ENCODE results near the gene ASXL1. TPM values are rescaled to one million over a fixed set of nuclear protein-coding genes. Genes with fewer than 3 reads are reported as not detected.
A peak's percentile ranks its signal among the peaks of the same experiment; 100 is the strongest.
"Not testable (repeated sequence)": the region's sequence is repeated elsewhere in the genome, so short reads cannot be mapped to it uniquely, and the experiment has no call there.

The ASXL1 gene
- total RNA-seq, 2 experiments from 2014 or later, result 129 to 141 TPM

DNA sequence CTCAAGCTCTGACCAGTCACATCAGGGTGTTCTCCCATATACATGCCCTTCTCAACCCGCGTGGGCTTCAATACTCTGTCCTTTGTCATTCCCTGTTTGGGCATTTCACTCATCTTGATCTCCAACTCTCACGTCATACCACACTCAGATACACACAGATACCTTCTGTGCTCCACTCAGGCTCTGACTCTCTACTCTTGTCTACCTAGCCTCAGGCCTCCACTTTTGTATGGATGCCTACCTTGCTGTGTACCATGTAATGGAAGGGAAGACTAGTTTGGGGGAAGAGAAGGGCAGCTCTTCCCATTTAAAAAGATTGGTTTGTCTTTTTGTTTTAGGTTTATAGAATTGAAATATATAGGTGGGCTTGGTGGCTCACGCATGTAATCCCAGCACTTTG is 48.6 kb downstream of the ASXL1 start:
- ATAC-seq (no peak), DNase-seq (no peak)
- peaks cover 32% of the 10 kb centered on the region for H3K36me3 Mint-ChIP-seq (ENCODE audit: low read depth)
- CTCF ChIA-PET, result interaction anchor here (0.5 to 1.3 kb wide), 4 partner anchors 10 to 196 kb away, joined by 3 to 5 read pairs (median 3); no protein-coding TSS in a partner anchor
- no peaks in the 10 kb centered on the region for H3K9me3 Mint-ChIP-seq (ENCODE audit: low read depth)
- H3K27me3 Mint-ChIP-seq, result no peaks in the 10 kb centered on the region
- intact Hi-C loops (cut with DNase I, micrococcal nuclease), result no loop called here
- peak overlapping the region; percentile 57 for H3K27ac Mint-ChIP-seq
- POLR2A ChIA-PET, result interaction anchor here (0.6 kb wide), 1 partner anchor 11 kb away, joined by 4 read pairs; no protein-coding TSS in a partner anchor
- no peak overlapping the region for H3K4me3 Mint-ChIP-seq
- peaks cover 49% of the 10 kb centered on the region for H3K4me1 Mint-ChIP-seq

DNA sequence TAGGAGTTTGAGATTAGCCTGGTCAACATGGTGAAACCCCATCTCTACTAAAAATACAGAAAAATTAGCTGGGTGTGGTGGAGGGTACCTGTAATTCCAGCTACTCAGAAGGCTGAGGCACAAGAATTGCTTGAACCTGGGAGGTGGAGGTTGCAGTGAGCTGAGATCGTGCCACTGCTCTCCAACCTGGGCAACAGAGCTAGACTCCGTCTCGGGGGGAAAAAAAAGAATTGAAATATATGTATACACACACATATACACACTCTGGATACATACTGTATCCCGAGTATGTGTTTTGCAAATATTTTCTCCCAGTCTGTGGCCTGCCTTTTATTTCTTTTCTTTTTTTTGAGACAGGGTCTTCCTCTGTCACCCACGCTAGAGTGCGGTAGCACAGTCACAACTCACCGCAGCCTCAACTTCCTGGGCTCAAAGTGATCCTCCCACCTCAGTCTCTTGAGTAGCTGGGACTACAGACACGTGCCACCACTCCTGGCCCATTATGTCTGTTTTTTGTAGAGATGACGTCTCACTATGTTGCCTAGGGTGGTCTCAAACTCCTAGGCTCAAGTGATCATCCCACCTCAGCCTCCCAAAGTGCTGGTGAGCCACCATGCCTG is 49.1 kb downstream of the ASXL1 start:
- DNase-seq (peak; percentile 81), ATAC-seq (peak; percentile 91)
- Mint-ChIP-seq H3K36me3 (ENCODE audit: low read depth) (peaks cover 29% of the 10 kb centered on the region), H3K4me3 (peak overlapping the region; percentile 49), H3K27ac (peak overlapping the region; percentile 57), H3K4me1 (peaks cover 54% of the 10 kb centered on the region)
- ChIA-PET CTCF (interaction anchor here (0.5 to 1.3 kb wide), 2 partner anchors 10 to 196 kb away, joined by 3 to 5 read pairs; no protein-coding TSS in a partner anchor), POLR2A (interaction anchor here (0.6 kb wide), 1 partner anchor 11 kb away, joined by 4 read pairs; no protein-coding TSS in a partner anchor)
- H3K9me3 Mint-ChIP-seq (ENCODE audit: low read depth); H3K27me3 Mint-ChIP-seq; intact Hi-C loops (cut with DNase I, micrococcal nuclease): not testable (repeated sequence)

DNA sequence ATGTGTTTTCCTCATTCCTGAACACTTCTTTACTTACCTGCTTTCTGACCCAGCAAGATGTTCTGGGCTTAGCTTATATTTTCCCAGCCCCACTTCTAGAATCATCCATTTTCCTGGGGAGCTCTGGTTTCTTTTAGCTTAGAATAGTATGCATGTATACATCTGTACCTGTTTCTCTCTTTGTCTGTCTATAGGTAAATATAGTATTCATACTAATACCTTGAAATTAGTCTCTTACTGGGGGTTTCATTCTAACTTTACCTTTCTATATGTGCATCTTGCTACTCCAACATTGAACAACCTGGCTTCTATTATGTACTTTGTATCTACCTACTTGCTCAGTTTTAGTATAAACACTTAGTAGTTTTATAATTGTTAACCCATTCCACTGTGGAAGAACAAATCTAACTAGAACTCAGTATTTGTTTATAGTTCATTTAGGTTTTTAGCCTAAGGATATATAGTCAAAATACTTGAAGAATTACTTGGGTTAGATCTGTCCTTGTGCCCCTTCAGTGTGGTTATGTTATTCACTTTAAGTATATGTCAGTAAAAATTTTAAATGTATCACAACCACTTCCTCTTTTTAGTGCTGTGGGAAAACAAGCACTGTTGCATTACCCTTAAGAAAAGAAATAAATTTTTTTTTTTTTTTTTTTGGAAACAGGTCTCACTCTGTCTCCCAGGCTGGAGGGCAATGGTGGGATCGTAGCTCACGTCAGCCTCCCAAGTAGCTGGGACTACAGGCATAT is 54.0 kb downstream of the ASXL1 start:
- CTCF ChIA-PET, result interaction anchor here (0.7 to 0.9 kb wide), 2 partner anchors 9 to 532 kb away, joined by 3 read pairs; no protein-coding TSS in a partner anchor
- POLR2A ChIA-PET, result interaction anchor here (0.6 kb wide), 1 partner anchor 21 kb away, joined by 9 read pairs; no protein-coding TSS in a partner anchor

DNA sequence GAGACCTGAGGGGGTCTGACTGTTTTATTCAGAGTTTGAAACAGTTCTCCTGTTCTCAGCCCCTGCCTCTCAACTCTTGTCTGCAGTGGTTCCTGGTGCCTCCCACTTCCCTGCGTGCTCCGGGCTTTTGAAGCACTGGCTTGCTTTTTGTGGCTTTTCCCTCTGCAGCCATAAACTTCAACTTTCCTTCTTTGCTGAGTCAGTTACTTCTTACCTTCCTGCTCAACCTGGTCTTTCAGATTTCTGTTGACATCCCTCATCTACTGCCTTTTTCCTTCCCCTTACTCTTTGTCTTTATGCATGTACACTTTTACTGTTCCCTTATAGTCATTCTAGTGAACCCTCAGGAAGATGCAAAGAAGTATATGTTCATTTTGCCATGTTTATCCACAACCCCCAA is 57.4 kb downstream of the ASXL1 start:
- Mint-ChIP-seq H3K4me3 (no peak overlapping the region), H3K27me3 (no peaks in the 10 kb centered on the region), H3K27ac (peak overlapping the region; percentile 29), H3K4me1 (peaks cover 60% of the 10 kb centered on the region), H3K36me3 (ENCODE audit: low read depth) (peaks cover 25% of the 10 kb centered on the region), H3K9me3 (ENCODE audit: low read depth) (no peaks in the 10 kb centered on the region)
- ChIA-PET POLR2A (no interaction called here), CTCF (interaction anchor here (0.7 to 1.1 kb wide), 2 partner anchors 68 to 327 kb away, joined by 3 read pairs; no protein-coding TSS in a partner anchor)
- ATAC-seq (no peak), DNase-seq (no peak)
- intact Hi-C loops (cut with DNase I, micrococcal nuclease), result no loop called here

More for the DNA sequence above, 54.0 kb downstream of the ASXL1 start:
- H3K27me3 Mint-ChIP-seq, result no peaks in the 10 kb centered on the region
- no peaks in the 10 kb centered on the region for H3K9me3 Mint-ChIP-seq (ENCODE audit: low read depth)
- peaks cover 33% of the 10 kb centered on the region for H3K36me3 Mint-ChIP-seq (ENCODE audit: low read depth)
- H3K4me1 Mint-ChIP-seq, result peaks cover 64% of the 10 kb centered on the region
- DNase-seq, result no peak
- intact Hi-C loops (cut with DNase I, micrococcal nuclease), result no loop called here
- H3K4me3 Mint-ChIP-seq, result no peak overlapping the region
- ATAC-seq, result no peak
- H3K27ac Mint-ChIP-seq, result peak overlapping the region; percentile 11

DNA sequence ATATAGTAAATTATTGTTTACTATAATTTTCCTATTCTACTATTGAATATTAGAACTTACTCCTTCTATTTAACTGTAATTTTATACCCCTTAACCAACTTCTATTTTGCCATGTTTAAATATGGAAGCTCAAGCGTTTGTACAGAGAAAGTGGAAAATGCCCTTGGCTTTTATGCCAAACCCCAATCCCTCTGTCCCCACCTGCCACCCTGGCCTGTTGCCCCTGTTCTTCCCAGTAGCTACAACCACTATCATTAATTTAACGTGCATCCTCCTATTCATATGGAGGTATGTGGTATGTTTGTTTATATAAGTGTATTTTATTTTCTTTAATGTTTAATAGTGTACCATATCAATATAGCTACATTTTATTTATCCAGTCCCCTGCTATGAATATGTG is 58.1 kb downstream of the ASXL1 start:
- H3K27ac Mint-ChIP-seq, result no peak overlapping the region
- ATAC-seq (no peak), DNase-seq (no peak)
- intact Hi-C loops (cut with DNase I, micrococcal nuclease), result no loop called here
- no peaks in the 10 kb centered on the region for H3K9me3 Mint-ChIP-seq (ENCODE audit: low read depth)
- H3K4me1 Mint-ChIP-seq, result peaks cover 61% of the 10 kb centered on the region
- peaks cover 23% of the 10 kb centered on the region for H3K36me3 Mint-ChIP-seq (ENCODE audit: low read depth)
- H3K4me3 Mint-ChIP-seq, result no peak overlapping the region
- no peaks in the 10 kb centered on the region for H3K27me3 Mint-ChIP-seq
- CTCF ChIA-PET, result interaction anchor here (0.7 to 1.4 kb wide), 4 partner anchors 10 to 326 kb away, joined by 3 to 5 read pairs (median 4); no protein-coding TSS in a partner anchor
- POLR2A ChIA-PET, result no interaction called here

DNA sequence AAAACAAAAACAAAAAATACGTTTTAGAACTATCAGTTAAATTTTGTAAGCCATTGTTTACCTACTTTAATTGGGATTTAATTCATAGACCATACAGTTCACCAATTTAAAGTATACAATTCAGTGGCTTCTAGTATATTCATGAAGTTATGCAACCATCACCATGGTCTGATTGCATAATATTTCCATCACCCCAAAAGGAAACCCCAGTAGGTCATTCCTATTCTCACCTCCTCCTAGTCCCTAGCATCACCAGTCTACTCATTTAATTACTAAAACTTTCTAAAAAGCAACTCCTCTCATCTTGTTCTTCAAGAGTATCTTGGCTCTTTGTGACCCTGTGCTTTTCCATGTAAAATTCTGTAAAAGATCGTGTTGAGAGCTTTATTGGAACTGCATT is 60.2 kb downstream of the ASXL1 start:
- DNase-seq (no peak), ATAC-seq (peak; percentile 33)
- no peak overlapping the region for H3K27ac Mint-ChIP-seq
- peaks cover 21% of the 10 kb centered on the region for H3K36me3 Mint-ChIP-seq (ENCODE audit: low read depth)
- H3K4me3 Mint-ChIP-seq, result no peak overlapping the region
- POLR2A ChIA-PET, result no interaction called here
- CTCF ChIA-PET, result no interaction called here
- H3K9me3 Mint-ChIP-seq (ENCODE audit: low read depth), result no peaks in the 10 kb centered on the region
- H3K4me1 Mint-ChIP-seq, result peaks cover 46% of the 10 kb centered on the region
- intact Hi-C loops (cut with DNase I, micrococcal nuclease), result no loop called here
- no peaks in the 10 kb centered on the region for H3K27me3 Mint-ChIP-seq

DNA sequence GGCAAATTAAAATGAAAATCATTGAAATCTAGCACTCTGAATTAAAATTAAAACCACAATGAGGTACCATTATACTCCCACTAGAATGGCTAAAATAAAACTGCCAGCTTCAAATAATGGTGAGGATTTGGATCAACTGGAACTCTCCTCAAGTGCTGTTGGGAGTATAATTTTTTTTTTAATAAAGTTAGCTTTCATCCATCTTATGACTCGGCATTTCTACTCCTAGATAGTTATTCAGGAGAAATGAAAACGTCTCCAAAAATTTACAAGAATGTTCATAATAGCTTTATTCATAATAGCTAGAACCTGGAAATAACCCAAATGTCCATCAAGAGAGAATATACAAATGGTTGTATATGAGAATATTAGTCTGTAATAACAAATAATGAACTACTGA is 63.2 kb downstream of the ASXL1 start:
- no peak overlapping the region for H3K27ac Mint-ChIP-seq
- DNase-seq (no peak), ATAC-seq (no peak)
- intact Hi-C loops (cut with DNase I, micrococcal nuclease), result no loop called here
- ChIA-PET POLR2A (interaction anchor here (0.6 kb wide), 1 partner anchor 81 kb away, joined by 4 read pairs; no protein-coding TSS in a partner anchor), CTCF (interaction anchor here (0.6 to 1.5 kb wide), 3 partner anchors 10 to 89 kb away, joined by 3 to 4 read pairs (median 3); no protein-coding TSS in a partner anchor)
- H3K9me3 Mint-ChIP-seq (ENCODE audit: low read depth), result no peaks in the 10 kb centered on the region
- no peak overlapping the region for H3K4me3 Mint-ChIP-seq
- H3K27me3 Mint-ChIP-seq, result no peaks in the 10 kb centered on the region
- H3K36me3 Mint-ChIP-seq (ENCODE audit: low read depth), result peaks cover 26% of the 10 kb centered on the region
- H3K4me1 Mint-ChIP-seq, result peaks cover 25% of the 10 kb centered on the region

DNA sequence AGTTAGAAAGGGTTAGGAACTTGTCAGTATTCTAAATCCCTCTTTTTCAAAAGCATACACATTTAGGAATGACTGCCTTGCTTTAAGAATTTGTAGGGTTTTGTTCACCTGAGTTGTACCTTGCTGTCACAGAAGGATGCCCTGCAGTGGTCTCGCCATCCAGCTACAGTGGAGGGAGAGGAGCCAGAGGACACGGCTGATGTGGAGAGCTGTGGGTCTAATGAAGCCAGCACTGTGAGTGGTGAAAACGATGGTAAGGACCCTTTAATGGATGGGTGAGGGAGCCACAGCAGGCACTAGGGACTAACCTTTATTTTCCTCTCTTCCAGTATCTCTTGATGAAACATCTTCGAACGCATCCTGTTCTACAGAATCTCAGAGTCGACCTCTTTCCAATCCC is 69.9 kb downstream of the ASXL1 start:
- no peak for ATAC-seq
- intact Hi-C loops (cut with DNase I, micrococcal nuclease), result no loop called here
- ChIA-PET POLR2A (no interaction called here), CTCF (interaction anchor here (1.1 kb wide), 1 partner anchor 22 kb away, joined by 3 read pairs; no protein-coding TSS in a partner anchor)
- Mint-ChIP-seq H3K9me3 (ENCODE audit: low read depth) (no peaks in the 10 kb centered on the region), H3K27ac (no peak overlapping the region), H3K36me3 (ENCODE audit: low read depth) (peaks cover 62% of the 10 kb centered on the region), H3K27me3 (no peaks in the 10 kb centered on the region), H3K4me3 (no peak overlapping the region), H3K4me1 (peaks cover 5% of the 10 kb centered on the region)
- DNase-seq, result no peak

DNA sequence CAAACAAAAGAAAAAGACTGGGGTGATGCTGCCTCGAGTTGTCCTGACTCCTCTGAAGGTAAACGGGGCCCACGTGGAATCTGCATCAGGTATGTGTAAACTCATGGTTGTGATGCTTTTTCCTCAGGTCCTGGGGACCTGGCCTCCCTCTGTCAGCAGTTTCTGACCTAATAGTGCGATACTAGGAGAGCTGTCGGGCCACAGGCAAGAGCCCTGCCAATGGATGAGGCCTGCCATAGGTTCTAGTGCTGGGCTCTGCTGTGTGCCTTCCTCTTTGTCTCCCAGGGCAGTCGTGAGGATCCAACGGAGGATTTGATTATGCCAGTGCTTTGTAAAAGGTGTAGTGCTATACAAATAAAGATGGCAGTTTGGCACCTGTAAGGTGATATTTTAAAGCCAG is 71.2 kb downstream of the ASXL1 start:
- ATAC-seq, result no peak
- ChIA-PET POLR2A (no interaction called here), CTCF (interaction anchor here (0.7 to 1.1 kb wide), 2 partner anchors 12 to 14 kb away, joined by 3 to 4 read pairs; no protein-coding TSS in a partner anchor)
- intact Hi-C loops (cut with DNase I, micrococcal nuclease), result no loop called here
- Mint-ChIP-seq H3K9me3 (ENCODE audit: low read depth) (no peaks in the 10 kb centered on the region), H3K27ac (peak overlapping the region; percentile 13), H3K4me1 (peaks cover 5% of the 10 kb centered on the region), H3K27me3 (no peaks in the 10 kb centered on the region), H3K36me3 (ENCODE audit: low read depth) (peaks cover 76% of the 10 kb centered on the region), H3K4me3 (no peak overlapping the region)
- no peak for DNase-seq

DNA sequence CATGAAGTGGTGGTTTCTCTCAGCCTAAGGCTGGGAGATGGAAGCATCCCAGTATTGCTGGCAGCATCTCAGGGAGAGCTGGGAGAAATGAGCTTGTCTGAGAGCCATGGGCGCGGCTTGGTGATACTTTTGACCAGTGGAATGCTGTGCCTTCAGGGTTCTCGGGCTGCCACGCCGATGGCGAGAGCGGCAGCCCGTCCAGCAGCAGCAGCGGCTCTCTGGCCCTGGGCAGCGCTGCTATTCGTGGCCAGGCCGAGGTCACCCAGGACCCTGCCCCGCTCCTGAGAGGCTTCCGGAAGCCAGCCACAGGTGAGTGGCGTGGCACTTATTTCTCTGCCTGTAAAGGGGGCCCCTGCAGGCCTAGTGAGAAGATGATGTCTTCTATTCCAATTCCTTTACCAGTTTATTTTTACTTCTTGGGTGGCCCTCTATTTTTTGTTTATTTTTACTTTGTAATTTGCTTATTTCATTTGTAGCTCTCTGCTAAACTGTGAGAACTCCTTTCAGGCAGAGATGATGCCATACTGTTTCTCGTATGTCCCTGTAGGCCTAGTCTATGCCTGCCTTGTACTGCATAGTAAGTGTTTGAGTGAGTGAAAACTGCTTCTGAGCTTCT is 71.7 kb downstream of the ASXL1 start:
- H3K9me3 Mint-ChIP-seq (ENCODE audit: low read depth), result no peaks in the 10 kb centered on the region
- H3K27ac Mint-ChIP-seq, result no peak overlapping the region
- peaks cover 76% of the 10 kb centered on the region for H3K36me3 Mint-ChIP-seq (ENCODE audit: low read depth)
- ATAC-seq (no peak), DNase-seq (no peak)
- peaks cover 5% of the 10 kb centered on the region for H3K4me1 Mint-ChIP-seq
- no peaks in the 10 kb centered on the region for H3K27me3 Mint-ChIP-seq
- H3K4me3 Mint-ChIP-seq, result no peak overlapping the region
- CTCF ChIA-PET, result interaction anchor here (1.1 kb wide), 1 partner anchor 13 kb away, joined by 4 read pairs; no protein-coding TSS in a partner anchor
- POLR2A ChIA-PET, result no interaction called here
- intact Hi-C loops (cut with DNase I, micrococcal nuclease), result no loop called here

DNA sequence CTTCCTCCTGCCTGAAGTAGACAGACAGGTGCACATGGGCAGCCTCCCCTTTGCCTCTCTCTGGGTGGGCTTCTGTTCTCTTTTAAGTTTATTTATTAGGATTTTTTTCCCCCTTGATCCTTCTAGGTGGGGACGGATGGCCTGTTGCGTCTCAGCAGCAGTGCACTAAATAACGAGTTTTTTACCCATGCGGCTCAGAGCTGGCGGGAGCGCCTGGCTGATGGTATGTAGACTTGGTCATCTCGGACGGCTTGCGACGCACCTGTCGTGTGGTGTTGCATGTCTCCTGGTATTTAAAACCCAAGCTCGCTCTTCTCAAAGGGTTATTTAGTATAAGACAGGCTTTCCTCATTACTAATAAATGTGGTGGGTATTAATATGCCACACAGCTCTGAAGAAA is 73.3 kb downstream of the ASXL1 start:
- DNase-seq (no peak), ATAC-seq (no peak)
- intact Hi-C loops (cut with DNase I, micrococcal nuclease), result no loop called here
- POLR2A ChIA-PET, result interaction anchor here (0.6 kb wide), 1 partner anchor 235 kb away, joined by 5 read pairs; no protein-coding TSS in a partner anchor
- Mint-ChIP-seq H3K27ac (no peak overlapping the region), H3K4me3 (no peak overlapping the region), H3K4me1 (peaks cover 2% of the 10 kb centered on the region), H3K27me3 (no peaks in the 10 kb centered on the region), H3K36me3 (ENCODE audit: low read depth) (peaks cover 74% of the 10 kb centered on the region), H3K9me3 (ENCODE audit: low read depth) (no peaks in the 10 kb centered on the region)
- CTCF ChIA-PET, result interaction anchor here (0.6 to 0.7 kb wide), 2 partner anchors 30 to 262 kb away, joined by 3 to 4 read pairs; no protein-coding TSS in a partner anchor
